Cardiac fibroblast (primary cell): ENCODE measurements around the gene SF3A1.
A peak's percentile ranks its signal among the peaks of the same experiment; 100 is the strongest.

Experiments used
- DNase-seq, 2 donors: peaks; one replicate each; pipeline versions ENCODE4 v3.0.0 to v3.0.0-alpha.2; 2010; ENCODE audit warnings: low read depth in 2 of 2
- H3K4me3 ChIP-seq, 2 donors: replicated peaks in 1 of 2; 1 replicate in 1 of 2; 2 replicates in 1 of 2; pipeline ENCODE4 v1.5.1; 2011; ENCODE audit warnings: low read depth in 2 of 2, low read length in 2 of 2, mild to moderate bottlenecking in 2 of 2, moderate library complexity in 1 of 2
- CTCF ChIP-seq: IDR thresholded peaks from one replicate; pipeline ENCODE4 v1.5.1; 2011; ENCODE audit warnings: low read depth, mild to moderate bottlenecking, low read length, inconsistent platforms

SF3A1 gene

GRCh38 chr22:30317778-30318177, 38.9 kb downstream of the SF3A1 start:
- no peak for DNase-seq
- TF ChIP-seq CTCF, result no peak
- no peak overlapping the region for H3K4me3 ChIP-seq

DNA sequence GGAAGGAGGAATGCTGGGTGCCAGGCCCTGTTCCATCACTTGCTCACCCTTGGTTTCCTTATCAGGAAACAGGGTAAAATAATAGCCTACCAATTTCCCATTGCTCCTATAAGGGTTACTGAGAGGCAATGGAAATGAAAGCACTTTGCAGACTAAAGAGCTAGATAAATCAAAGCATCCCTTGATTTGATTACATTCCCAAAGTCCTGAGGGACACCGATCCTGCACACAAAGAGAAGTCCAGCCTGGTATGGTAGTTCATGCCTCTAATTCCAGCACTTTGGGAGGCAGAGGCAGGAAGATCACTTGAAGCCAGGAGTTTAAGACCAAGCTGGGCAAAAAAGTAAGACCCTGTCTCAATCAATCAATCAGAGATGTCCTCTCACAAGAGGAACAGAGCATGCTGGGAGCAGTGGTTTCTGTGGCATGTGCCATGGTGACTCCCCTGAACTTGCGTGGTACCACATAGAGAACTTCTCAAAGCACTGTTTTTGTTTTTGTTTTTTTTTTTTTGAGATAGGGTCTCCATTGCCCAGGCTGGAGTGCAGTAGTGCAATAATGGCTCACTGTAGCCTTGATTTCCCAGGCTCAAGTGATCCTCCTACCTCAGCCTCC, 40.6 kb downstream of the SF3A1 start:
- no peak for TF ChIP-seq CTCF
- DNase-seq, result no peak
- H3K4me3 ChIP-seq, result no peak overlapping the region

GRCh38 chr22:30314915-30315314, 41.8 kb downstream of the SF3A1 start:
- DNase-seq, result no peak
- no peak for TF ChIP-seq CTCF
- H3K4me3 ChIP-seq, result no peak overlapping the region

DNA sequence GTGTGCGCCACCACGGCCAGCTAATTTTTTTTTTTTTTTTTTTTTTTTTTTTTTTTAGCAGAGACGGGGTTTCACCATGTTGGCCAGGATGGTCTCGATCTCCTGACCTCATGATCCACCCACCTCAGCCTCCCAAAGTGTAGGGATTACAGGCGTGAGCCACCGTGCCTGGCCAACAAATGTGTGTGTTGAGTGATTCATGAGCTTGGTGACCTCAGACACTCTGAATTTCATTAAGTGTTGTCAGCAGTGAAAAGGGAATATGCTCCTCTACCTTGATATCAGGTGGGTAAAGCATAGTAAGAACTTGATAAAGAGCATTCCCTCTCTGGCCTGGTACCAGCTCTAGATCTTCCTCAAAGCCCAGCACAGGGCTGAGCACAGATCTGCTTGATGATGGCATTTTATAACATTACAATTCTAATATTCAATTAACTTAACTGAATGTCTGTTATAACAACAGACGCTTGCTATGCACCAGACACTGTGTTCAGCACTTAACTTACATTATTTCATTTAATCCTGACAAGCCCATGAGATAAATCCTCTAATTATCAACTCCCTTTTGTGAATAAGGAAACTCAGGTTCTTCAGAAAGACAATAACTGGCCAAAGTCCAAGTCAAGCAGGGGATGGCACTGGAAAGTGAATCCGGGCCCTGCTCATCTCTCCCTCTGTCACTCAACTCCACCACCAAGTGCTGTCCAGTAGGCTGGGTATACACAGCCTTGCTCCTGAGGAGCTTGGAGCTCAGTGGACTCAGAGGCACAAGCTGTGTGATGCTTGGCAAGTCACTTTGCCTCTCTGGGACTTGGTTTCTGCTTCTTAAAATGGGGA, 42.9 kb downstream of the SF3A1 start:
- TF ChIP-seq CTCF, result no peak
- DNase-seq, result no peak
- no peak overlapping the region for H3K4me3 ChIP-seq

GRCh38 chr22:30312053-30312452, 44.6 kb downstream of the SF3A1 start:
- TF ChIP-seq CTCF, result no peak
- DNase-seq, result peak in 1 of 2 donors; percentile 62
- no peak overlapping the region for H3K4me3 ChIP-seq

DNA sequence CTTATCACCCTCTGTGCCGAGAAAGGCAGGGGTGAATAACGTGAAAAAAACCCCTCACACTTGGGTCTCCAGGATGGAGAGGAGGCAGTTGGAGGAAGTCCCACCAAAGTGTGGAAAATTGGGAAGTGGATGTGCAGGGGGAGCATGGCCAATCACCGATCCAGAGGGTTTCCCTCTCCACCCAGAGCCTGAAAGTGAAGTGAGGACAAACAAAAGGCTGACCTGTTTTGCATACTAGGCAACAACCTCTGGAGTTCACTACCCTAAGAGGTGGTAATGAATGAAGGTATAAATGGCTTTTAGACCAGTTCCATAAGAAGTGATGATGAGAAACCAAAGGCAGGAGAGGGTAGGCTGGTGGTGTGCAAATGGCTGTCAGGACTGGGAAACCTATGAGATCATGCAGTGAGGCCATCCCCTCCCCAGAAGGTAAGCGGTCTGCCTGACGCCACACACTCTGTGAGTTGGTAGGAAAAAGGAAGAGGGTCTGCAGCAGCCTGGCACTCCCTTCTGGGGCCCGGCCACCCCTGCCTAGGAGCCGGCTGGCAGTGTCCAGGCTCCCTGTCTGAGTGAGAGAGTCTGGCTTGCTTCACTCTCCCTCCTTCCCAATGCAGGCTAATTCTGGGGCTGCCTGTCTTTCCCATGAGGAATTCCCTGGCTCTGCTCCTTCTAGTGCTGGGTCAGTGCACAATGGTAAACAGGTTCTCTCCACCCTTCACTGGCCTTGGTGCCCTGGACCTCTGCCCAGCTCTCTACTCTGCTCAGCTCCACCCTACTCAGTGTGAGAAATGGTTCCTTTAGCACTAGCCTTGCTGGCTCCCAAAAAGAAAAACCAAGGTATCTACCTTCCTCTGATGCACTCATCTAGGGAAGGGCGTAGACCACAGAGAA, 45.6 kb downstream of the SF3A1 start:
- peak in 1 of 2 donors; percentile 89 for DNase-seq
- no peak overlapping the region for H3K4me3 ChIP-seq

More for the DNA sequence above, 45.6 kb downstream of the SF3A1 start:
- no peak for TF ChIP-seq CTCF
